G401 (cell line): ENCODE data around the gene GPR150. TPM values are rescaled to one million over a fixed set of nuclear protein-coding genes. Genes with fewer than 3 reads are reported as not detected.

ENCODE experiments used
- DNase-seq: peaks from one replicate; pipeline ENCODE4 v3.0.0-alpha.2; 2015; ENCODE audit warnings: low spot score
- in situ Hi-C: cut with HindIII; loops from 2 replicates; pipeline ENCODE4 v1.10.0; 2016; ENCODE audit warnings: low sequenced_read_pairs, mixed read lengths
- total RNA-seq: library from RNA; depleted of rRNA; stranded (reverse); fragments of >200 nt; shearing (Covaris generic); gene quantifications from 2 replicates; pipeline ENCODE4 v1.2.3, GENCODE V29; 2014; rRNA removed

GPR150 gene
- total RNA-seq: not detected in 2 replicates

DNA sequence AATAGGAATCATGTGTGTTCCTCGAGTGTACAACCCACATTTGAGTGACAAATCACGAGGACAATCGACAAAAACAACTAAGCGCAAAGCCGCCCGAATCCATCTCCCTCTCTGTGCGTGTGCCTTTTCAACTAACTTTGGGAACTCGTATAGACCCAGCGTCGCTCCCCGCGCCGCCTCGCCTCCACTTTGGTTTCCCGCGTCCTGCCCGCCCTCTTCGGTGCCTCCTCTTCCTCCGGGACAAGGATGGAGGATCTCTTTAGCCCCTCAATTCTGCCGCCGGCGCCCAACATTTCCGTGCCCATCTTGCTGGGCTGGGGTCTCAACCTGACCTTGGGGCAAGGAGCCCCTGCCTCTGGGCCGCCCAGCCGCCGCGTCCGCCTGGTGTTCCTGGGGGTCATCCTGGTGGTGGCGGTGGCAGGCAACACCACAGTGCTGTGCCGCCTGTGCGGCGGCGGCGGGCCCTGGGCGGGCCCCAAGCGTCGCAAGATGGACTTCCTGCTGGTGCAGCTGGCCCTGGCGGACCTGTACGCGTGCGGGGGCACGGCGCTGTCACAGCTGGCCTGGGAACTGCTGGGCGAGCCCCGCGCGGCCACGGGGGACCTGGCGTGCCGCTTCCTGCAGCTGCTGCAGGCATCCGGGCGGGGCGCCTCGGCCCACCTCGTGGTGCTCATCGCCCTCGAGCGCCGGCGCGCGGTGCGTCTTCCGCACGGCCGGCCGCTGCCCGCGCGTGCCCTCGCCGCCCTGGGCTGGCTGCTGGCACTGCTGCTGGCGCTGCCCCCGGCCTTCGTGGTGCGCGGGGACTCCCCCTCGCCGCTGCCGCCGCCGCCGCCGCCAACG lies at the start of gene GPR150:
Gene GPR150, plus strand, starts transcription at position 58 of the 840 bp plus-strand sequence. Its CDS starts 189 bp downstream, at position 247.
- in situ Hi-C loops: no loop called here
- peak; percentile 30 for DNase-seq

DNA sequence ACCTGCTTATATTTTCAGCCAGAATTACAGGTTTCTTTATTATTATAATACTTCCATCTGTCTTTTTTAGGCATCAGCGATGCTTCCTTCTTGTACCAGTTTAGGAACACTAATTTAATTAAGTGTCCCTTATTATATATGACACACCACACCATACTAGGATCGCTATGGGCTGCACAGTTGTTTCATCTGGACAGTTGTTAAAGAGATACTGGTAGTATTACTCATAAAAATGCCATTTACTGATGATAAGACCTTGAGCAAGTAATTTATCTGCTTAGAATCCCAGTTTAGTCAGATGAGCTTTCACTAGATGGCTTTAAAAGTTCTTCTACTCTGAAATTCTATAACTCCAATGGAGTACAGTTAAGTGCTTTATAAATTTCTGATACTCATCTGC lies 47.9 kb upstream of the GPR150 start:
- in situ Hi-C loops: no loop called here
- DNase-seq: no peak

DNA sequence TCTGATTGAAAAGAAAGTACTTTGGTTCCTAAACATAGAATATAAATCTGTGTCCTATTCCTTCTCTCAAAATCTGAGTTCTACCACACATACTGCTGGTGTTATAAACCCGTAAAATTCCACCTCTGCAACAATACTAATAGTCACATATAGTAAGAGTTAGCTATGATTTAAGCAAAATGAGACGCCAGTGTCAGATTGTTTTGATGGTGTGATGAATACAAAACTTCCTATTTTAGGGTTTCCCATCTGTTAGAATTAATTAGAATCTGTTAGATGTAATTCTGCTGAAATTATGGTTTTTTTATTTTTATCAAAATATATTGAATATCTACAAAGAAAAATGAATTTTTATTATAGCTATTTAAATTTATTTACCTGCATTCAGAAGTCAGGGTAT lies 38.3 kb upstream of the GPR150 start:
- in situ Hi-C loops: no loop called here
- DNase-seq: no peak

DNA sequence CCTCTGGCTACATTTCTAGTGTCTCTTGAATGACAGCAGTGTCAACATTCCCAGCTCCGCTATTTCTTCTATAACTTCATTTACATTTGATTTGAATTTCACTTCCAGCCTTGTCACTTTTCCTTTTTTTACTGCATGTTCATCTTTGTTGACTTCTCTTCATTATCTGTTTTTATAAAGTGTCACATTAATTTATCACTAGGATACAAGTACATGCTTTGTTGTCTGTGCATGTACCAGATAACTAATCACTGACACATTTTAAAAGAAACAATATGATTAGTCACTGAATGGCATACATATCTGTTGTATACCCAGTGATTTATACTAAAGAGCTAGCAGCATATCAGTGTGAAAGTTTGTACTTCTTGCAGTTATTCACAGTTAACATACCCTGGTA lies 35.9 kb upstream of the GPR150 start:
- DNase-seq: no peak
- in situ Hi-C loops: no loop called here

DNA sequence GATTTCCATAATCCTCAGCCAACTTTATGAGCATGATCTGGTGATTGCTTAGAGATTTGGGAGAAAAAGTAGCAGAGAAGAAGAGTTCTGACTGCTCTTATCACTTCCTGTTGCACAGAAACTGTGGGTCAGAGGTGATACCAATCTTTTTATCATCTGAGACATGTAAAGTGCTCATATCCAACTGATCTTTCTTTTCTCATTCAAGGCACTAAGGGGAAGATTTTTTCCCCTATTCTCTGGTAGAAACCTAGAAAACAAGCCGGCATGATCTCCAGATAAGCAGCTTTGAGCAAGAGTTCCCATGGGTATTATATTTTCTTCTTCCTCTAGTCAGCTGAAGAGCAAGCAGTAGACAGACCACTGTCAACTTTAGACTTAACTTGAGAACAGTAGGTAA lies 29.0 kb upstream of the GPR150 start:
- DNase-seq: no peak

DNA sequence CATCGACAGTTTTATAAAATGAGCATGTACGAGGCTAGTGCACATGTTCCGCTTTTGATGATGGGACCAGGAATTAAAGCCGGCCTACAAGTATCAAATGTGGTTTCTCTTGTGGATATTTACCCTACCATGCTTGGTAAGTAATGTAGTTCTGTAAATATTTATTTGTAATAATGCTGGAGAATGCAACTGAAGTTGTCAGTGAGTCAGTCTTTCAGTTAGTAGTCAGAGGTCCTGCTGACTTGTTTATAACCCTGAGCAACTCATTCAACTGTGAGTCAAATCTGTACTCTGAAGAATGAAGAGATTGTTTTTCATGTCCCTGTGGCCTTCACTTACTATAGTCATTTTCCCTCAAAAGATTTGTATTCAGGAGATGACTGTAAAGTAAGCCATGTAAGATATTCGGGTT lies 28.4 kb upstream of the GPR150 start:
- no peak for DNase-seq

More for the DNA sequence above, 29.0 kb upstream of the GPR150 start:
- in situ Hi-C loops: no loop called here

DNA sequence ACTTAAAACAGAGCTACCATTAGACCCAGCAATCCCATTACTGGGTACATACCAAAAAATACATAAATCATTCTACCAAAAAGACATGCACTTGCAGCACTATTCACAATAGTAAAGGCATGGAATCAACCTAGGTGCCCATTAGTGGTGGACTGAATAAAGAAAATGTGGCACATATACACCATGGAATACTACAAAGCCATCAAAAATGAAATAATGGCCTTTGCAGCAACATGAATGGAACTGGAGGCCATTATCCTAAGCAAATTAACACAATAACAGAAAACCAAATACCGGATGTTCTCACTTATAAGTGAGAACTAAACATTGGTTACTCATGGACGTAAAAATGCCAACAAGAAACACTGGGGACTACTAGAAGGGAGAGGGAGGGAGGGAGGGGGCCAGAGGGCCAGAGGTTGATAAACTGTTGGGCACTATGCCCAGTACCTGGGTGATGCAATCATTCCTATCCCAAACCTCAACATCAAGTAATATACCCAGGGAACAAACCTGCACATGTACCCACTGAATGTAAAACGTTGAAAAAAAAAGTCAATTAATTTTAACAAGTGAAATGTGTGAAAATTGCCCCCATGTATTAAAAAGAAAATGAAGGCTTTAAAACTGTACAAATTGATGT lies 24.5 kb upstream of the GPR150 start:
- DNase-seq: no peak
- in situ Hi-C loops: no loop called here

More for the DNA sequence above, 28.4 kb upstream of the GPR150 start:
- in situ Hi-C loops: no loop called here

DNA sequence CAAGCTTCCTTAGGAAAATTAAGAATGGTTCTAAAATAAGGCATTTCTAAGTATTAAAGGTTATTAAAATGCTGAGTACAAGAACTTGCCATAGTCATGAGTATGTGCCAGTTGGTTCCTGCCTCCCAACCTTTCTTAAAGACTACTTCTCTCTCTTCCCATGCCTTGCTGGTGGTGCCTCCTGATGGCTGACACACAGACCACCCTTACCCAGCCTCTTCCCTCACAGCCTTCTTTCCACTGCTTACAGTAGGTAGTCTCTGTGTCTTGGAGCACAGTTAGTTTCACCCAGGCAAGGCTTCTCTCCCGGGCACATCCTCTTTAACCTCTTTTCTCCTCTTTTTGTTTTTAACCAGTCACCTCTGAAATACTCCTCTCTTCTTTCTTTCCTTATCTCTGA lies 20.6 kb upstream of the GPR150 start:
- in situ Hi-C loops: no loop called here
- DNase-seq: no peak

DNA sequence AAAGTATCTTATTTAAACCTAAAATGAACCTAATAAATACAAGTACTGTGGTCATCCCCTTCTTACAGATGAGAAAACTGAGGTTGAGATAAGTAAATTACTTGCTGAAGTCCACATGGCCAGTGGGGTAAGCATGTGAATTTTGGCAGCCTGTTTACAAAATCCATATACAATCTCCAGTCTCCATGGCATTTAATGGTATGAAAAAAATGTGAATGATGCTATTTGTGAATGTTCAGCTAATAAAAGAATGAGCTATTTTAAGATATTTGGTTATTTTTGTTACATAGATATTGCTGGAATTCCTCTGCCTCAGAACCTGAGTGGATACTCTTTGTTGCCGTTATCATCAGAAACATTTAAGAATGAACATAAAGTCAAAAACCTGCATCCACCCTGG lies 19.3 kb upstream of the GPR150 start:
- in situ Hi-C loops: no loop called here
- DNase-seq: no peak

DNA sequence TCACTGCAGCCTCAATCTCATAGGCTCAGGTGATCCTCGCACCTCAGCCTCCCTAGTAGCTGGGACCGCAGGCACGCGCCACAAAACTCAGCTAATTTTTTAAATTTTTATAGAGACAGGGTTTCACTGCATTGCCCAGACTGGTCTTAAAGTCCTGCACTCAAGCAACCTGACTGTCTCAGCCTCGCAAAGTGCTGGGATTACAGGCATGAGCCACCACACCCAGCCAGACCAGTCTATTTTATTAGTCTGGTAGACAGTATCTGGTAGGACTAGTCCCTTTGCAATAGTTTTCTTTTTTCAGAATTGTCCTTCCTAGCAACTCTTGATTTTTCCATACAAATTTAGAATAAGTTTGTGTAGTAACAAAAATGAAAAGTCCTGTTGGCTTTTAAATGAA lies 14.1 kb upstream of the GPR150 start:
- DNase-seq: no peak
- in situ Hi-C loops: no loop called here

DNA sequence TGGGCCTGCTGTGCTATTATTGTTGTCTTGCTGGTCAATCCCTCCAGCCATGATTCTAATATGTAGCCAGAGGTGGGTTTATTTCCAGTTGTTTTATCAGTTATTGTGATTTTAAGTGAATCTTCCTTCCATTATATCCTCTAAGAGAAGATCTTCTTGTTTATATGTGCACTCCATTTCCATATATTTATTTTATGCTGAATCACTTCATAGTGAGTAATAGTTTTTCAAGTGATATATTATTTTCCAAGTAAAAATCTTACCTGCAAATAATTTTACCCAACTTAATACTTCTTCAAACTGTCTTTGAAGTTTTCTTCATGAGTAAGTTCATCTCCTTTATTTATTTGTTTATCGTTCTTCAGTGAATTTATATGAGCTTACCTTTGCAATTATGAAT lies 13.5 kb upstream of the GPR150 start:
- no peak for DNase-seq
- in situ Hi-C loops: no loop called here

DNA sequence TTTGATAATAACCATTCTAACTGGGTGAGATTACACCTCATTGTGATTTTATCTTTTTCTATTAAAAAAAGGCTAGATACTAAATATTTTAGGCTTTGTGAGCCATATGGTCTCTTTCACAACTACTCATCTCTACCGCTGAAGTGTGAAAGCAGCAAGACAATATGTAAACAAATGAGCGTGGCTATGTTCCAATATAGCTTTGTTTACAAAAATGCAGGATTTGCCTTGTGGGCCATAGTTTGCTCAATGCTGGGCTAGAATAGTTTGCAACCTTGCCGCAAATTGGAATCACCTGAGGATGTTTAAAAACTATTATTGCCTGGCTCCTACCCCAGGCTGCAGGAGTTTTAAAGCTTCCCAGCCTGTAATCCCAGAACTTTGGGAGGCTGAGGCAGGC lies 10.2 kb upstream of the GPR150 start:
- in situ Hi-C loops: no loop called here
- peak; percentile 31 for DNase-seq

DNA sequence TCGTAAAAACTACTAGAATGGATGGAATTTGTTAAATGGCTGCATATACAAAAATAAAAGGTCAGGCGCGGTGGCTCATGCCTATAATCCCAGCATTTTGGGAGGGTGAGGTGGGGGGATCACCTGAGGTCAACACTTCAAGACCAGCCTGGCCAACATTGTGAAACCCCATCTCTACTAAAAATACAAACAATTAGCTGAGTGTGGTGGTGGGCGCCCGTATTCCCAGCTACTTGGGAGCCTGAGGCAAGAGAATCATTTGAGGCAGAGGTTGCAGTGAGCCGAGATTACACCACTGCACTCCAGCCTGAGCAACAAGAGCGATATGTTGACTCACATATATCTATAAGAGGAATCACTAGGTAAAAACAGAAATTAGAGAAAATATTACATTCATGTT lies 9.3 kb upstream of the GPR150 start:
- DNase-seq: no peak
- in situ Hi-C loops: no loop called here

DNA sequence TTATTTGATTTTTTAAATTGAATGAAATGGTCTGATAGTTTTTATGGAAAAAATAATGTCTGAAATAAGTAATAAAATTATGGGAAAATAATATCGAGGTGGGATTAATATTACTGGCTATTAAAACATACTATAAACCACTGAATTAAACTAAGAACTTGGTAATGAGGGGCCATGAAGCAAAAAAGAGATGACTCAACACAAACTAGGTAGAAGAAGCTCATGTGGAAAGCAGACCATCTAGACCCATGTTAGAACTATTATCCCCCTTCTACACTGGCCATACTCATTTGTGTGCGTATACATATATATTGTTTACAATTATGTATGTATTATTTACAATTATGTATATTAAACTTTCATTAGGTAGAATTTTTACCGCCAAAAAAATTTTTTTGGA lies 8.5 kb upstream of the GPR150 start:
- DNase-seq: no peak
- in situ Hi-C loops: no loop called here

DNA sequence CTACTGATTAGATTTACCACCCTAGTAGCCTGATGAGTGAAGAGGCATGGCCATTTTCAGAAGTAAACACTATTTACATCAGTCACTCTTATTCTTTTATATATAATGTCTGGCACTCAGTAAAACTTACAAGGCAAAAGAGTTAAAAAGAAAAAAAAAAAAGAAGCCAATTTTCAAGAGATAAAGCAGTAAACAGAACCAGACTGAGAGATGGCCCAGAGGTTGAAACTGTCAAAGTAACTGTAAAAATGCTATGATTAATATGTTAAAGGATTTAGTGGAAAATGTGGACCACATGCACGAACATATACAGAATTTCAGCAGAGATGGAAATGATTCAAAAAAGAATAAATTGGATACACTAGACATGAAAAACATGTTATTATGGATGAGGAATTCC lies 6.4 kb upstream of the GPR150 start:
- in situ Hi-C loops: no loop called here
- no peak for DNase-seq

DNA sequence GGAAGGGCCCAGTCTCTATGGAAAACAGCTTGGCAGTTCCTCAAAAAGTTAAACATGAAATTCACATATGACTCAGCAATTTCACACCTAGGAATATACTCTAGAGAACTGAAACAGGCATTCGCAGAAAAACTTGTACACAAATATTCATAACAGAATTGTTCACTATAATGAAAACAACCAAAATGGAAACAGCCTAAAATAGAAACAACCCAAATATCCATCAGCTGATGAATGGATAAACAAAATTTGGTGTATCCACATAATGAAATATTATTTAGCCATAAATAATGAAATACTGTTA lies 4.8 kb upstream of the GPR150 start:
- no peak for DNase-seq

DNA sequence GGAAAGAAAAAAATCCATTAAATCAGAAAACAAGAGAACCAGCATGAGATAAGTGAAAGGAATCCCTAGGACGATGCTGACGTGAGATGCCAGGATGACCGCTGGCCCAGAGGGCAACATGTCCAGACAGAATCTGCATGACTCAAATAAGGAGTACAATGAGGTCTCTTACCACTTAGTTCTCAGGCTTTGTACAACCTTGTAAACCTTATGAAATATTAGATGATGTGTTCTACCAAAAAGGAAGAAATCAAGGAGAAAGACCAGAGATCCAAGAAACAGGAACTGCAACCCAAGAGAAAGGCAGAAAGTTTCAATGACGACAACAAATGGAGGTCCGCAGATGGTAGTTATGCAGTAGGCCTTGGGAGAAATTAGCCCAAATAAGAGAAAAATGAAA lies 2.8 kb upstream of the GPR150 start:
- DNase-seq: no peak
- in situ Hi-C loops: no loop called here

More for the DNA sequence above, 4.8 kb upstream of the GPR150 start:
- in situ Hi-C loops: no loop called here

DNA sequence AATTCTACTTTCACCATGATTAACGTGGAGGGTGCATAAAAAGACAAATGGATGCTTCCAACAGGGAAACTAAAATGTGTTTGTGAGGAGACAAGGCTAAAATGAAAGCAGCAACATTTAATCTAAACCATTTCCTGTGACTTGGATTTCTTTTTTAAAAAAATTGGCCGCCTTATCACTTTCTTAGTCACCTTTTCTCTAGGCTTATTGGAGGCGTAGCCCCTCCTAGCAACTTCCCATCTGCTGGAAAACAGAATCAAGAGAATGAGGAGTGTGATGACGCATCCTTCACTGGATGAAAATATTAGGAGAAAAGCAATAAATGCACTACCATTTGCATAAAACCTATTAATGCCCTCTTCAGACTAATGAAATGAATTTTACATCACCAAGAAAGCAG lies 791 bp upstream of the GPR150 start:
- DNase-seq: no peak
- in situ Hi-C loops: no loop called here

DNA sequence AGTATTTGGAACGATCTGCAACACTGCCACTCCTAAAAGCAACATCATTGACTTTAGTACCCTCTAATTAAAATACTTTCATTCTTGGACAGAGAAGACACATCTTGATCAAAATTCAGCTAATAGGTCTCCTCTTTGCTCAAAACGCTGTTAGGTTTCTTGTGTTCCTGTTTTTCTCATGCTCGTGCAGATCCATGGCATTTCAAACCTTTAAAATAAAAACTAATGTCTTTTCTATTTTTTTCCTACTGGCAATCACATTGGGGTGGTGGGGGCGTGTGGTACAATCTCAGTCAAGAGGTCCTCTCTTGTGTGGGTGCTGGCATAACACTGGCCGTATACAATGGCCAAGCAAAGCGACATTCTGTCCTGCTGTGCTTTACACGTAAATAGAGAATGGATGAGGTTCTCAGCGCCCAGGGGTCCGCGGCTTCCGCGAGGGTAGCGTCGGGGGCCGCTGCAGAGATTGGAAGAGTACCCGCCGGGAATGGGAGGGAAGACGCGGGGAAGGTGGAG lies 315 bp upstream of the GPR150 start:
- DNase-seq: no peak
- in situ Hi-C loops: no loop called here

DNA sequence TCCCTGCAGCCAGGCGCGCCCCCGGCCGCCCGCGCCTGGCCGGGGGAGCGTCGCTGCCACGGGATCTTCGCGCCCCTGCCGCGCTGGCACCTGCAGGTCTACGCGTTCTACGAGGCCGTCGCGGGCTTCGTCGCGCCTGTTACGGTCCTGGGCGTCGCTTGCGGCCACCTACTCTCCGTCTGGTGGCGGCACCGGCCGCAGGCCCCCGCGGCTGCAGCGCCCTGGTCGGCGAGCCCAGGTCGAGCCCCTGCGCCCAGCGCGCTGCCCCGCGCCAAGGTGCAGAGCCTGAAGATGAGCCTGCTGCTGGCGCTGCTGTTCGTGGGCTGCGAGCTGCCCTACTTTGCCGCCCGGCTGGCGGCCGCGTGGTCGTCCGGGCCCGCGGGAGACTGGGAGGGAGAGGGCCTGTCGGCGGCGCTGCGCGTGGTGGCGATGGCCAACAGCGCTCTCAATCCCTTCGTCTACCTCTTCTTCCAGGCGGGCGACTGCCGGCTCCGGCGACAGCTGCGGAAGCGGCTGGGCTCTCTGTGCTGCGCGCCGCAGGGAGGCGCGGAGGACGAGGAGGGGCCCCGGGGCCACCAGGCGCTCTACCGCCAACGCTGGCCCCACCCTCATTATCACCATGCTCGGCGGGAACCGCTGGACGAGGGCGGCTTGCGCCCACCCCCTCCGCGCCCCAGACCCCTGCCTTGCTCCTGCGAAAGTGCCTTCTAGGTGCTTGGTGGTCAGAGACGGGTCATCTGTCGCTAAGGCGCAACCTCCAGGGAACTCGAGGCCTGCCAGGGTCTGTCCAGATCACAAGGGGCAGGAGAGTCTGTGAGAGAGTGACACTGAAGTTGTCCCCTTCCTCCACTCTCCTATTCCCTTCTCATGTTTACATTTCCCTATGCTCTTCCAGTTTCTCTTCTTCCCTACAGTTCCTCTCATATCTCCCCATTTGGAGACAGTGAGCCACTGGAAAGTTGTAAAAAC lies 1.3 kb downstream of the GPR150 start:
- in situ Hi-C loops: no loop called here
- peak; percentile 29 for DNase-seq
